NOMO-1 treated with DMSO at 0.1 percent for 48 hours (cell line): ENCODE results near the gene ITIH1.

ENCODE experiments used
- DNase-seq: peaks from one replicate; lab custom pipeline; 2025; ENCODE audit not compliant: unreplicated experiment; lab: John Stamatoyannopoulos, UW

ITIH1 gene

GRCh38 chr3:52813810-52814209, 36.4 kb downstream of the ITIH1 start:
- no peak for DNase-seq

GRCh38 chr3:52816199-52816598, 38.8 kb downstream of the ITIH1 start:
- no peak for DNase-seq

GRCh38 chr3:52816654-52817053, 39.3 kb downstream of the ITIH1 start:
- DNase-seq = no peak

GRCh38 chr3:52817221-52817620, 39.8 kb downstream of the ITIH1 start:
- no peak for DNase-seq

DNA sequence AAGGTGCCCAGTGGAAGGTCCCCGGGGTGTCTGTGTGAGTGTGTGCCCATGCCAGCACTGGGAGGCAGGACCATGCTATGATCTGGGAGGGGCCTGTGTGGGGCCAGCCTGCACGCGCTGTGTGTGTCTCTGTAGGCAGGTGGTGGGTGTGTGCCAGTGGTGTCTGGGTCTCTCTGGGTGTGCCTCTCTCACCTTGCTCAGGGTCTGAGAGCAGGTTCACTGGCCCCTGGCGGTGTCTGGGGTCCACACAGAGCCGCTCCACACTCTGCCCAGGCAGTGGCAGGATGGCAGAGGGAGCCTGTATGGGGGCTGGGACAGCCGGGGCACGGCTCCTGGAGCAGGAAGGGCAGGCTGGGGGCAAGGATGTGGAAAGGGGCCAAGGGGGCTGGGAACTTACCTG, 40.5 kb downstream of the ITIH1 start:
- DNase-seq = no peak

DNA sequence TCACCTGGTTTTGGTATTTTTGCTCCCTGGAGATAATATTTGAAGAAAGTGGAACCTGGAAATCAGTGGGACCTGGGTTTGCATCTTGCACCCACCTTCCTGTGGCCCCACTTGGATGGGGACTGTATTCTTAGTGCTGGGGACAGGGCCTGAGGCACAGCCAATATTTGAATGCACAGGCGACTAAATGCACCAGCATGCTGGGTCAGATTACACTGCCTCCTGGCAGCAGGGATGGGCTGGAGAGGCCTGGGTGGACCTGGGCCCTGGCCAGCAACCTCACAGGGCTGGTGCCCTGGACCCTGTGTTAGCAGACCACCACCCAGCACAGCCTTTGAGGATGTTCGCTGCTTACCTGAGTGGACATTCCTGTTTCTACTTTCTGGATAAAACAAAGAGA, 42.5 kb downstream of the ITIH1 start:
- no peak for DNase-seq

DNA sequence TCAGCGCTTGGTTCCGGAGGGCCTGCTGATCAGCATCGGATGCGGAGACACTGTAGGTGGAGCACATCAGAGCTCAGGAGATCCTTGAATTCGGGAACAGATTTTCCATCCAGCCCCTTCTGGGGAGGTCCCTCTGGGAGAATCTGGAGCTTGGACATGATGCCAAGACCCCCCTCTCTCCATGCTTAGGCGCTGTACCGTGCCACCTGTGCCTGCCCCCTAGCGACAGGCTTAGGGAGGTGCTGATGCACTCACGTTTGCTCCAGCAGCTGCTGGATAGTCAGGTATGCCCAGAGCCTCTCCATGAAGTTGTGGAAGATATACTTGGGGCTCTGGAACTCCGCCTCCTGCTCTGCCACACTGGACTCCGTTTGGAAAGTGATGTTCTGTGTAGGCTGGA, 43.3 kb downstream of the ITIH1 start:
- DNase-seq = no peak

- no peak for DNase-seq
Observed at GRCh38 chr3:52822363-52822762, 45.0 kb downstream of the ITIH1 start.

DNA sequence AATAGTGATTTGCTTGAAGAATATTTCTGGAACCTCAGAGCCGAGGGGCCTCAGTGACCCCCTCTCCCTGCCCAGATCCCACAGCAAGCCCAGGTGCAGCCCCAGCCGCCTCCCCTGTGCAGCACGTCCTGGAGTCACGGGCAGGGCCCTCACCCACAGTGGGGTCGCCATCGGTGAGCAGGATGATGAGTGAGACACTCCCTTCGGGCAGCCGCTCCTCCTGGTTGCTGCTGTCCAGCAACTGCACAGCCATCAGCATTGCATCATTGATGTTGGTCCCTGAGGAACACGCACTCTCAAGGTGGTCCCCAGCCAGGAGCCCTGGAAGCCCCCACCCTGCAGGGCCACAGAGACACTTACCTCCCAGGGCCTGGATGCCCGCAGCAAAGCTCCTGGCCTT, 46.6 kb downstream of the ITIH1 start:
- DNase-seq = no peak

DNA sequence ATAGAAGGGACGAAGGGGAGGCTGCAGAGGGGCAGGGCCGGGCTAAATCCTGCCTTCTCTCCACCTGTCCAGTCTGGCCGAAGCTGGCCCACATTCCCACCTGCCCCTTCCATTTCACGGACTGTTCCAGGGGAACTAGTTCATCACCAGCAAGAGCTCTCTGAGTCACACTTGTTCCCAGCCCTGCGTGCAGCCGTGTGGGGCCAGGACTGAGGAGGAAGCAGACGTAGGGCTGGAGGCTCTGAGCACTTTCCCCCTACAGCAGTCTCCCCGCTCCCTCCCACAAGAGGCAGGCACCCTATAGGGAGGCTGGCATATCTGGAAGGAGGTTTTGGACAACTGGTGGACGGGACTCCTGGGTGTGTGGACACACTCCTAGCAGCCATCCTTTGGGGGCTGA, 50.0 kb downstream of the ITIH1 start:
- peak; percentile 43 for DNase-seq

DNA sequence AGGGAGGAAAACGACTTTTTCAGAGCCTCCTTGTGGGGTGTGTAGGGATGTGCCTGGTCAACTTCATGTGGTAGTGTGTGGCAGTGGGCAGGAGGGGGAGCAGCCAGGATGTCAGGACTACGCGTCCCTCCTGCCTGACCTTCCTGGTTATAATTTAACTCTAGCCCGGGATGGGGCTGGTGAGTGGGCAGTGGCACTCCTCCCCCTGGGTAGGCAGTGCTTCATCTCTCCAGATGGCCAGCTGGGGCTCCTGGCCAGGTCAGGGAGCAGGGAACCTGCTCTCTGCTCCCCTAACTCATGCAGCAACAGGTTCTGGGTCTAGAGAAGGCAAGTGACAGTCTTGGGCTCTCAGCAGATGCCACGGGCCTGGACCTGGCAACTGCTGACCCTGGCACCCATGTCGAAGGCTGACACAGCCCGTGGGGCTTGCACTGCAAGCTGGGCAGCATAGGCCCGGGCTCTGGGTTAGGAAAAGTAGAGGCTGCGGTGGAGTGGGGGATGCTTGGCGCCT, 50.5 kb downstream of the ITIH1 start:
- DNase-seq = no peak

DNA sequence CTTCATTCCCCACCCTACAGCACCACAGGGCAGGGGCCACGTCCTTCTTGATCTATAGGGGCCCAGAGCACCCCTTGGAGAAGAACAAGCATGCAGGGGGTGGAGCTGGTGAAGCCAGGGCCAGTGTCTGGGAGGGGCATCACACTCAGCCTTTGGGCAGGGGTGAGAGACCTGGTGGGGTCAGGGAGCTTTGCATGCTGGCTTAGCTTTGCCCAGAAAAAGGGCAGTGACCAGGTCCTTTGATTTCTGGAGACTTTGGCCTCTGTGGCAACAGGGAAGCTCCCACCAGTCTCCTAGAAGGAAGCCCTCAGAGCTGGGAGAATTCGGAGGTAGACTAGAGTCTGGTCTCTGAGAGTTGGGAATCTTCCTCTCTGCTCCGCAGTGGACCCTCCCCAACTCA, 52.1 kb downstream of the ITIH1 start:
- DNase-seq = no peak

DNA sequence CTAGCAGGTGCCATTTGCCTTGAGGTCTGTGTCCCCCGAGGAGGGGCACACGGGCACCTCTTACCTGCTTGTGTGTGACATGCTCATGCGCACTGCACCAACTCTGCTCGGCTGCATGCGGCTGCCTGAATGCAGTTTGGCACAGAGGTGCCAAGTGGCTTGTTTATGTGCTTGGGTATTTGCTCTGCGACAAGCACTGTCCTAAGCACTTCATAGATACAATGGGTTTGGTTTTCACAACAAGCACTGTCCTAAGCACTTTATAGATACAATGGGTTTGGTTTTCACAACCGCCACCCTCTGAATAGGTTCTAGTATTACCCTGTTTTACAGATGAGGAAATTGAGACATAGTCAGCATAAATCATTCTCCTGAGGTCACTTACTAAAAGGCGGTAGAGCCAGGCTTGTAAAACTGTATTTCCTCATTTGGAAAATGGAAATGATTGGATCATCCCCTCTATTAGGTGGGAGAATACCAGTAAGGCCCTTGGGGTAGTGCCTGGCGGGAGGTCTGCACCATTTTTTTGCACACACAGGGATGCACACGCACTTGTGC, 52.6 kb downstream of the ITIH1 start:
- DNase-seq = peak; percentile 79

GRCh38 chr3:52830535-52831258, 53.3 kb downstream of the ITIH1 start, which contains the start of gene ITIH4:
Gene ITIH4, minus strand, starts transcription at chr3:52830672. Its CDS starts 30 bp downstream, at chr3:52830642.
- no peak for DNase-seq

GRCh38 chr3:52831500-52832301, 54.3 kb downstream of the ITIH1 start:
- no peak for DNase-seq

DNA sequence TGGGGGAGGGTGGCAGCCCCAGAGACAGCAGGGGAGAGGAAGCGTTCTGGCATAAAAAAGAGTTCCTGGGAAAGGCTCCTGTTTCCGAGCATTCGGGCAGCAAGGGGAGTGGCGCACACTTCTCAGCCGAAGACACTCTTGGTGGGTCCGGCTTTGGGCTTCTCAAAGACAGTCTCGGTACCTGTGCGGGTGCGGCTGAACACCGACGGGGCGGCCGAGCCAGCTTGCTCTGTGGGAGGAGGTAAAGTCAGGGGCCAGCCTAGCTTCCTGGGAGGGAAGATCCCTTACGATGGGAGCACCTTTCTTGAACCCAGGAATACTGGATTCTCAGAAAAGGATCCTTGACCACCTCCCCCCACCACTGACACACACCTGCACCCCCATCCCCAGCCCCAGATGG, 55.8 kb downstream of the ITIH1 start:
- DNase-seq = no peak

DNA sequence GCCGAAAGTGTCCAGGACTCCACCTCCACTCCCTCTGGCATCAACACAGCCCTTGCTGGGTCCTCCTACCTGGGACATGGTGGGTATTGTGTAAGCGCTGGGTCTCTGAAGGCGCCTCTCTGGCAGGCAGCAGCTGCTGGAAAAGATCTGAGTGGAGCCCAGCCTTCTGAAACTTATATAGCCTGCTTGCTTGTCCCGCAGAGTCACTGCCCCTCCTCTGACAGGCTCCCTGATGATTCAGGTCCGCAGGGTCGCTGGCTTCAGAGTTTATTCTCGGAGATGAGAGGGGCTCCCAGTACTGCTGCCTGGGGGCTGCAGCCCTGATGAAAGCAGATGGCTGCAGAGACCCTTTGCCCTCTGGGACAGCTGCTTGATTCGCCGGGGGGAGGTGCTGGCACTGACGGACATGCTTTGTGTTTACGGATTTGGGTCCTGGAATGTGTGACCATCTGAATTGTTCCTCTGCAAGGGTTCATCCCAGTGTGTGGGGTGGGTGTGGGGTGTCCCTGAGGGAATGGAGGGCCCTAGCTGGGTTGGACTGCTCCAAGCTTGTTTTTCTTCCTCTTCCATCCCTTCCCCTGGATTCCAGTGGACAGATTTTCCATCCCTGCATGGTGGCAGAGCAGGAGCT, 57.6 kb downstream of the ITIH1 start, which contains the start of gene MUSTN1:
Gene MUSTN1, minus strand, starts transcription at position 149 of the 631 bp plus-strand sequence. Its CDS starts 71 bp downstream, at position 78.
- DNase-seq = no peak

- no peak for DNase-seq
Observed at GRCh38 chr3:52835766-52836470, 58.5 kb downstream of the ITIH1 start.

DNA sequence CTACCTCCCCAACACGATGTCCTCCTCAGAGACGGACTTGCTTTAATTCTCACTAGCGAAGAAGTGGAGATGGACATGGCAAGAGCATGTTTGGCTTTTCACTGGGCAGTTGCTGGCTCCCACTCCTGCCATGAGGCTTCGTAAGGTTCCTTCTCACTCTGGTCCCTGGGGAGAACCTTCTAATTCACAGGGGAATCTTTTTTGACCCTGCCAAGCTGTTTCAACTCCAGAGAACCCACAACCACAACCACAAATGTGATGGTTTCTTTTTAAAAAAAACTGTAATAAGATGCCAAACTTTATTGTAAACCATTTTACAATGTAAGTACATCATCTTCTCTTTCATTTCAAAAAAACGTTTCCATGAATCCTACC, 59.1 kb downstream of the ITIH1 start:
- no peak for DNase-seq

- no peak for DNase-seq
Observed at GRCh38 chr3:52836986-52837385, 59.6 kb downstream of the ITIH1 start.
